Calu3 (cell line): ENCODE measurements around the gene ULK3. TPM values are rescaled to one million over a fixed set of nuclear protein-coding genes. Genes with fewer than 3 reads are reported as not detected.

Source experiments
- BruUV-seq: library from RNA; stranded (reverse); fragments of 400-500 nt; replicated peaks from 2 replicates; lab custom pipeline; 2021; lab: Mats Ljungman, UMichigan
- CTCF ChIA-PET: fragments of 300-600 bp; sonication (Branson Sonifier 250); formaldehyde crosslinking; loops from one replicate; lab custom pipeline; 2022; ENCODE audit warnings: antibody characterized with exemption; lab: Charles Lee
- DNase-seq: peaks from one replicate; pipeline ENCODE4 v3.0.0; 2022
- H3K27ac Mint-ChIP-seq: one replicate; pipeline ENCODE4 v1.8.0; 2022; ENCODE audit warnings: mixed read lengths; ENCODE audit not compliant: unreplicated experiment
- H3K27me3 Mint-ChIP-seq: one replicate; pipeline ENCODE4 v1.8.0; 2022; ENCODE audit warnings: mixed read lengths; ENCODE audit not compliant: unreplicated experiment
- H3K36me3 Mint-ChIP-seq: one replicate; pipeline ENCODE4 v1.8.0; 2022; ENCODE audit warnings: mild to moderate bottlenecking, moderate library complexity, mixed read lengths; ENCODE audit not compliant: insufficient read depth, unreplicated experiment
- H3K4me1 Mint-ChIP-seq: one replicate; pipeline ENCODE4 v1.8.0; 2022; ENCODE audit warnings: mild to moderate bottlenecking, low read depth, mixed read lengths; ENCODE audit not compliant: unreplicated experiment
- H3K4me3 Mint-ChIP-seq: one replicate; pipeline ENCODE4 v1.8.0; 2022; ENCODE audit warnings: mild to moderate bottlenecking, low read depth, moderate library complexity, mixed read lengths; ENCODE audit not compliant: unreplicated experiment
- H3K9me3 Mint-ChIP-seq: one replicate; pipeline ENCODE4 v1.8.0; 2022; ENCODE audit warnings: low read depth, mixed read lengths; ENCODE audit not compliant: unreplicated experiment
- CTCF ChIP-seq: fragments of 200-600 bp; IDR thresholded peaks from one replicate; pipeline ENCODE4 v1.8.0; 2022; ENCODE audit warnings: antibody characterized with exemption; ENCODE audit not compliant: unreplicated experiment
- intact Hi-C: fragments of 100-400 bp; cut with micrococcal nuclease; formaldehyde crosslinking; loops from one replicate; pipeline ENCODE4 v1.10.0; 2022; ENCODE audit not compliant: unreplicated experiment
- total RNA-seq: library from RNA; stranded (reverse); gene quantifications from 2 replicates; pipeline ENCODE4 v1.2.3, GENCODE V29; 2022

ULK3 gene
- total RNA-seq, 1 experiment from 2014 or later, result 33.8 TPM

GRCh38 chr15:74855857-74856256, 12.9 kb upstream of the ULK3 start:
- H3K27ac Mint-ChIP-seq, result no peak overlapping the region
- H3K36me3 Mint-ChIP-seq, result peaks cover 24% of the 10 kb centered on the region
- no peak for TF ChIP-seq CTCF
- H3K27me3 Mint-ChIP-seq, result no peaks in the 10 kb centered on the region
- no TSS peak for BruUV-seq
- H3K4me1 Mint-ChIP-seq, result peaks cover 30% of the 10 kb centered on the region
- no peak overlapping the region for H3K4me3 Mint-ChIP-seq
- CTCF ChIA-PET, result interaction anchor here (0.7 kb wide), 2 partner anchors 64 to 77 kb away, joined by 5 to 7 read pairs; no protein-coding TSS in a partner anchor
- H3K9me3 Mint-ChIP-seq, result no peaks in the 10 kb centered on the region
- intact Hi-C loops, result no loop called here
- DNase-seq, result no peak

GRCh38 chr15:74854453-74855022, 11.6 kb upstream of the ULK3 start:
- peaks cover 30% of the 10 kb centered on the region for H3K4me1 Mint-ChIP-seq
- no peaks in the 10 kb centered on the region for H3K9me3 Mint-ChIP-seq
- BruUV-seq, result no TSS peak
- CTCF ChIA-PET, result no interaction called here
- intact Hi-C loops, result no loop called here
- no peak for DNase-seq
- H3K4me3 Mint-ChIP-seq, result no peak overlapping the region
- H3K27ac Mint-ChIP-seq, result no peak overlapping the region
- H3K27me3 Mint-ChIP-seq, result no peaks in the 10 kb centered on the region
- peaks cover 24% of the 10 kb centered on the region for H3K36me3 Mint-ChIP-seq
- TF ChIP-seq CTCF, result no peak

- CTCF ChIA-PET, result no interaction called here
- Mint-ChIP-seq H3K27ac (no peak overlapping the region), H3K27me3 (no peaks in the 10 kb centered on the region), H3K4me1 (peaks cover 4% of the 10 kb centered on the region), H3K36me3 (peaks cover 43% of the 10 kb centered on the region), H3K4me3 (no peak overlapping the region), H3K9me3 (no peaks in the 10 kb centered on the region)
- intact Hi-C loops, result no loop called here
- DNase-seq, result no peak
- BruUV-seq, result no TSS peak
- no peak for TF ChIP-seq CTCF
Measured at GRCh38 chr15:74851960-74852359, 9.0 kb upstream of the ULK3 start.

- Mint-ChIP-seq H3K4me1 (no peaks in the 10 kb centered on the region), H3K27ac (no peak overlapping the region), H3K9me3 (no peaks in the 10 kb centered on the region), H3K4me3 (no peak overlapping the region), H3K27me3 (no peaks in the 10 kb centered on the region), H3K36me3 (peaks cover 51% of the 10 kb centered on the region)
- no peak for DNase-seq
- no peak for TF ChIP-seq CTCF
- CTCF ChIA-PET, result no interaction called here
- intact Hi-C loops, result no loop called here
- BruUV-seq, result no TSS peak
Measured at GRCh38 chr15:74850393-74850792, 7.4 kb upstream of the ULK3 start.
